MM.1S (cell line): ENCODE data around the gene SIX1.

Experiments used
- EZH2 ChIP-seq: fragments of 300-600 bp; sonication (generic); optimal IDR thresholded peaks from 2 replicates; pipeline ENCODE3; 2017; ENCODE audit warnings: low read depth, mild to moderate bottlenecking, antibody characterized with exemption, low read length, mixed read lengths
- EZH2phosphoT487 ChIP-seq: fragments of 300-600 bp; sonication (generic); IDR thresholded peaks from 2 replicates; pipeline ENCODE4 v1.6.1; 2018; ENCODE audit warnings: antibody characterized with exemption, low read length
- TF ChIP-seq, protein P1 (sequence below): fragments of 300-600 bp; sonication (generic); IDR thresholded peaks from 2 replicates; pipeline ENCODE4 v1.5.1; 2016; ENCODE audit warnings: antibody characterized with exemption, low read length, mixed read lengths

DNA sequence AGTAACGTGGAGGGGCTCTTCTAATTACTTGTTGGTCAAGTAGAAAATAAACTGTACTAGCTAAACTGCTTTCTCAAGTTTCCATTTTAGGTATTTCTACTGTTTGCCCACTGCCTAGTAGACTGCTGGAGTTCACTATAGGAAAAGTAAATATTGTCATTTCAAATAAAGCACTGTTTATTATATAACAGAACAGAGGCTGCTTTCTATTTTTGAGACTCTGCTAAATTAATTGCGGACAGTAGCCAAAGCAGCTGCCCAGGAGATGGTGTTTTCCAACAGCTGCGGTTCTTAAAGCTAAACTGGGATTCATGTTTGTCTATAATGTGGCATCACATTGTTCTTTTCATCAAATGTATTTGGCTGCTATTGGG is 15.9 kb upstream of the SIX1 start:
- TF ChIP-seq EZH2 (no peak), EZH2phosphoT487 (no peak)
- TF ChIP-seq, protein P1, sequence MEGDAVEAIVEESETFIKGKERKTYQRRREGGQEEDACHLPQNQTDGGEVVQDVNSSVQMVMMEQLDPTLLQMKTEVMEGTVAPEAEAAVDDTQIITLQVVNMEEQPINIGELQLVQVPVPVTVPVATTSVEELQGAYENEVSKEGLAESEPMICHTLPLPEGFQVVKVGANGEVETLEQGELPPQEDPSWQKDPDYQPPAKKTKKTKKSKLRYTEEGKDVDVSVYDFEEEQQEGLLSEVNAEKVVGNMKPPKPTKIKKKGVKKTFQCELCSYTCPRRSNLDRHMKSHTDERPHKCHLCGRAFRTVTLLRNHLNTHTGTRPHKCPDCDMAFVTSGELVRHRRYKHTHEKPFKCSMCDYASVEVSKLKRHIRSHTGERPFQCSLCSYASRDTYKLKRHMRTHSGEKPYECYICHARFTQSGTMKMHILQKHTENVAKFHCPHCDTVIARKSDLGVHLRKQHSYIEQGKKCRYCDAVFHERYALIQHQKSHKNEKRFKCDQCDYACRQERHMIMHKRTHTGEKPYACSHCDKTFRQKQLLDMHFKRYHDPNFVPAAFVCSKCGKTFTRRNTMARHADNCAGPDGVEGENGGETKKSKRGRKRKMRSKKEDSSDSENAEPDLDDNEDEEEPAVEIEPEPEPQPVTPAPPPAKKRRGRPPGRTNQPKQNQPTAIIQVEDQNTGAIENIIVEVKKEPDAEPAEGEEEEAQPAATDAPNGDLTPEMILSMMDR: no peak
